HG02571 (cell line): ENCODE measurements around the gene NPM3.

Experiments used
- ATAC-seq: cut with Tn5 transposase; IDR thresholded peaks from one replicate; pipeline ENCODE4 v1.9.1; 2021; ENCODE audit warnings: mild to moderate bottlenecking, moderate library complexity; ENCODE audit not compliant: unreplicated experiment

Gene NPM3

DNA sequence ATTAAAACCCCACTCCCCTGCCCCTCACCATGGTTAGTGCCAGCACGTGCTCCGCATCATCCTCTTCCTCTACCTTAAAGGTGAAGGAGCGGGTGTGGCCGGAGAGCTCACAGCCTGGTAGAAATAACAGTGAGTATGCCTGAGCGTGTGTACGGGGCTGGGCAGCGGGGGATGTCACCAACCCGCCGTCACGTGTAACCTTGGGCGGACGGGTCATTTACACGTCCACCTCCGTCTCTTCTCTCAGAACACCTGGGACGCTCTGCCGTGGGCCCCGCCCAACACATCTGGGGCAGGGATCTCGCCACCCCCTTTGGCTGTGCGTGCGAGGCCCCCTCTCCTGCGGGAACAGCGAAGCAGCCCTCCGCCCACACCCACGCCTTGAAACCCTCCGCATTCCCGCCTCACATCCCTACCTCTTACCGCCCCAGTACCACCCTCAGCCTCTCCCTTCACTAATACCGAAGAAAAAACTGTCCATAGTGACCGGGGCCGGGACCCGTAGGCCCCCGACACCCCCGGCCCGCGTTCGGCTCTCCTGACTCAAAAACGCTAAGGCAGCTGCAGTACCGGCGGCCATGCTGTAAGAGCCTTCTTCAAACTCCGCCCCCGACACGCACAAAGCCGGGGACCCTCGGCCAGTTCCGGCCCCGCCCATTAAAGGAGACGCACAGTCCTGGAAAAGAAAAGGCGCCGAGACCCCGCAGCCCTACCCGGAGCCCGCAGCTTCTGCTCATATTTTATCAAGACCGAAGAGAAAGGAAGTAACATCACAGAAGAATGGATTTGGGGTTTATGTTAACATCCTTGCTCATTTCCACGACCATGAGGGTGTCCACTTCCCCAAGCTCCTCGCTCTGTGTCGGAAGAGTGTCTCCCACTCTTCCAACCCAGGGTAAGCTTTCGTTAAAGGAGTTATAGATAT lies at the start of gene NPM3:
Gene NPM3 (minus strand): TSS at position 636 of the 925 bp plus-strand sequence. CDS start 56 bp downstream, at position 580.
- ATAC-seq: peak; percentile 60

- no peak for ATAC-seq
Observed at GRCh38 chr10:101832325-101832771, 49.1 kb upstream of the NPM3 start.

- ATAC-seq: no peak
Observed at GRCh38 chr10:101831169-101831811, 48.0 kb upstream of the NPM3 start.

GRCh38 chr10:101830322-101831168 lies 47.3 kb upstream of the NPM3 start:
- peak; percentile 57 for ATAC-seq

DNA sequence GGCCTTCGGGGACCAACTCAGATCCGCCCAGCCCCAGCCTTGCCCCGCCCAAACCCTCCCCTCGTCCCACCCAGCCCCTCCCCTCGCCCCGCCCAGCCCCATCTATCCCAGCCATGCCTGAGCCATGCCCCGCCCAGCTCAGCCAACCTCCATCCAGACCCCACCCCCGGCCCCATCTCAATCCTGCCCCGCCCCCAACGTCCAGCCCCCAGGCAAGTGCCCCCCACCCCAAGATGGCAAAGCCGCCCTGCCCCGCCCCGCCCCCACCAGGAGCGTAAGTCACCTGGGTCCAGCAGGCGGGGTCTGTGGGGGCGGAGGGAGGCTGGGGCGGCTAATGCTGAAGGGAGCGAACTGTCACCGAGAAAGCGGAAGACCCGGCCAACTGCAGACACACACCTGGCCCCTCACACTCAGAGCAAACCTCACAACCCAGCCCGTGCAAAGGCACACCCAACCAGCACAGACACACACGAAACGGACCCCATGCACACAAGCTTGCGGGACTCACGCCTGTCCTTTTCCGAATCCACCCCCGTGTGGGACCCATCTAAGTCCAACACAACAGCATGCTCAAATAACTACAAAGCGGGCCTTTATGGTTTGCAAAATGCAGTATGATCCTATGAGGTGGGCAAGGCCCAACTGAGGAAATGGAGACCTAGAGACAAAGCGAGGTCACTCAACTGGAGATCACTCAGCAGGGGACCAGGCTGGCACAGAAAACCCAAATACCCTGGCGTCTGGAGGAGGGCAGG lies 46.5 kb upstream of the NPM3 start:
- ATAC-seq: peak; percentile 20

DNA sequence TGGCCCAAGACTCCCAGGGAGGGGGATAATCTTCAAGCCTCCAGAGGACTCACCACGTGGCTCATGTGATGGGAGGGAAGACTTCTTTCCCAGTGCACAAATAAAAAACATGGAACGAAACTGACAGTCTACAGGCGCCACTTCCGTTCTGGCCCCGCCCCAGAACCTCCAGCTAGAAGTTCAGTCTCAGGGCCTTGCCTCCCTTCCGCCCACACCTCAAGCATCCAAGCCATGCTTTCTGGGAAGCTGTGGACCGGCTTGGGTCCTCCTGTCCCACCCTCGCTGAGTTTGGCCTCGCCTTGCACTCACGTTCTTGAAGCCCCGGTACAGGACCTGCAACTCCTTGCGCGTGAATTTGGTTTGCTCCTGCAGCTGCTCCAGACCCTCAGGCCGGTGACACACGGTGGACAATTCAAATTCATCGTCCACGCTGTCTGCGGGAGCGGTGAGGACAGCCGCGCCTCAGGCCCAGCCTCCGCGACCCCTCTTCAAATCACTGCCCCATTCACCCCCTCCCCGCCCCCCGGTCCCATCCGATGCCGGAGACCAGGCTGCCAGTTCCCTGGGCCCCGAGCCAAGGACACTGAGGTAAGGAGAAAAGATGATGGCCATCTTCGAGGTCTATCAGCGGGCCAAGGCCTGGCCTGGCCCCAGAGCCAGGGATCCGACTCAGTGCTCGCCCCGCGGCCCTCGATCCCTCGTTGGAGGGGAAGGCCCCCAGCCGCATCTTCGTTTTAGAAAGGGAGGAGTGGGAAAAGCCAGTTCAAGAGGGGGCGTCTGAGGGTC lies 45.7 kb upstream of the NPM3 start:
- no peak for ATAC-seq

GRCh38 chr10:101827919-101828600 lies 44.8 kb upstream of the NPM3 start:
- no peak for ATAC-seq

GRCh38 chr10:101826852-101827434 lies 43.7 kb upstream of the NPM3 start:
- no peak for ATAC-seq

- ATAC-seq: no peak
Observed at GRCh38 chr10:101824736-101825135, 41.5 kb upstream of the NPM3 start.

GRCh38 chr10:101818872-101819633 lies 35.8 kb upstream of the NPM3 start:
- ATAC-seq: peak; percentile 6

GRCh38 chr10:101818119-101818871 lies 35.0 kb upstream of the NPM3 start, which contains the start of gene OGA:
OGA (minus strand) TSS chr10:101818444; CDS start chr10:101818022, 422 bp downstream.
- peak; percentile 81 for ATAC-seq

DNA sequence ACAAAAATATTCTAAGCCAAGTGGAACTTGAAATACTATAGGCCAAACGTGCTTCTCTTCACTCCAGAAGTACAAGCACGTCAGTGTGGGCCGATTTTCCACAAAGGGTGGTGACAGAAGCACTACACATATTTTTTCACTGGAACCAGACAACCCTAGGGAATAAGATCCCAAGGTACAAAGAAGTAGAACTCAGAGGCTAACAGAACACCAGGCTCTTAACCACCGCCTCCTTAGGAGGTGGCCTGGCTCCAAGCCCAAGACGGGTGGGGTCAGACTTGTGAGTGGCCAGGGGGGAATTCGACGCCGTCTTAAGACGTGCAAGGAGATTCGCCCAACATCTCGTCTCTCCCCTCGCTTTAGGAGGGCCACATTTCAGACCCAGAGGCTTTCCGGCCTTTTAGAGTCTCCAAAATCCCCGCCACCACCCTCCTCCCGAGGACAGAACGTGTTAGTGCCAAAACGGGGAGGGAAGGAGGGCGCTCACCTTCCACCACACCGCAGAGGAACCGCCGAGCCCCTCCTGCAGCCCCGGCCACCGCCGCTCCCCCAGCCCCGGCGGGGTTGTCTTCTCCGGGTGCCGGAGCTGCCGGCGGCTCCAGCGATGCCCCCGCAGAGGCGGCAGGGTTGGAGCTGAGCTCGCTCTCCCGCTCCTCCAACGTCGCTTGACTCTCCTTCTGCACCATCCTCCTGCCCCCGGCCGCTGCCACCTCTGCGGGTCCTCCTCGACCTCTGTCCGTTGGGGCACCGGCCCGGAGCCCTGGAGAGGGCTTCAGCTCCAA lies 34.3 kb upstream of the NPM3 start:
- ATAC-seq: peak; percentile 3

DNA sequence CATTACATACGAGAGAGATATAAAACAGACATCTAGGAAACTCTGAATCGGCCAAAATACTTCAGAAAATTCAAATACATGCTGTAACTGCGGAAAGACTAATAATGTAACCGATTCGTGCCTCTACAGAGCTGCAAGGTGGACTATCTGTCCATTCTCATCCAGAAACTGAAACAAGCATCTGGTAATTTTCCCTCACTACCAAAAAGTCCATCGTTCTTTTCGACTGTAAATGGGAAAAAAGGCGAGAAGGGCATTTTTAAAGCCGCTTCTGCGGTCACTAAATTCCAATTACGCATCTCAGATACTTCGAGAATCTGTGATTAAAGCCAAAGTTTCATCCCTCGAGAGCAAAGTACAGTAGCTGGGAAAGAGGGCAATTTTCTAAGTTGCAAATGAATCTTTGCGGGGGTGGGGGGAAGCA lies 33.7 kb upstream of the NPM3 start:
- ATAC-seq: no peak

GRCh38 chr10:101816376-101816775 lies 33.1 kb upstream of the NPM3 start:
- ATAC-seq: no peak

DNA sequence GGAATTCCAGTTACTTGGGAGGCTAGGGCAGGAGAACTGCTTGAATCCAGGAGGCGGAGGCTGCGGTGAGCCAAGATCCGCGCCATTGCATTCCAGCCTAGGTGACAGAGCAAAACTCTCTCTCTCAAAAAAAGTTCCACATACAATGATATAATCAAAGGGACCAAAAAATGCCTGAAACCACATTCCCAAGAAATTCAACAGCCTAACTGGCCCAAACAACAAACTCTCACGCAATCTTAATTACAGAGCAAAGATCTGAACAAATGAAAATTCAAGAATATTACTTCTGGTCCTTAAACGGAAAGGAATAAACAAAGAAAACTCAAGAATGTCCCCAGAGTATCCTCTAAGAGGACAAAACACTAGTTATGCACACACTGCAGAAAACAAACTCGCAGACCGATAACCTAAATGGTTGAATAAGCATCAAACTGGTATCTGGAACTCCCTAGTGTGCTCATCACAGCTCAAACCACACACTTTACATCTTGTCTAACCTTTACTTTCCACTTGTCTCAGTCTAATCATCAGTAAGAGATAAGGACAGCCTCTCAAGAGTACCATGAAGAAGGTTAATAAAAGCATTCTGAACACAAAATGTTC lies 31.3 kb upstream of the NPM3 start:
- ATAC-seq: no peak

DNA sequence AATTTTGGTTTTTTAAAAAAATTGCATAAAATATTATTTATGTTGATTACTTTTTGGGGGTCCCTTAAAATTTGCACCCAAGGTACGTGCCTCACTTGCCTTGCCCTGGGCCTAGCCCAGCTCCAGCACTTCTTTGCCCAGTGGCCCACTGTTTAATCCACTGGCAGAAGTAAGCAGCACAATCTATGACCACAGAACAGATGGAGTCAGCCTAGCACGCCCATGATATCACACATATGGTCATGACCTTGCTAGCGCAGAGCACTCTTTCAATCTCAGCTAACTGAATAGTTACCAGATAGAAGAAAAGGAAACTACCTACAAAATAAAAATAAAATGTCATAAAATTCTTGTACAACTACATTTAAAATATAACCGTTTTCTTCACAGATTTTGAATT lies 29.4 kb upstream of the NPM3 start:
- no peak for ATAC-seq
